NCI-H524 treated with DMSO at 0.1 percent for 48 hours (cell line): ENCODE measurements around the gene FGB.

Experiments
- DNase-seq: peaks from one replicate; lab custom pipeline; 2025; lab: John Stamatoyannopoulos, UW

The FGB gene

DNA sequence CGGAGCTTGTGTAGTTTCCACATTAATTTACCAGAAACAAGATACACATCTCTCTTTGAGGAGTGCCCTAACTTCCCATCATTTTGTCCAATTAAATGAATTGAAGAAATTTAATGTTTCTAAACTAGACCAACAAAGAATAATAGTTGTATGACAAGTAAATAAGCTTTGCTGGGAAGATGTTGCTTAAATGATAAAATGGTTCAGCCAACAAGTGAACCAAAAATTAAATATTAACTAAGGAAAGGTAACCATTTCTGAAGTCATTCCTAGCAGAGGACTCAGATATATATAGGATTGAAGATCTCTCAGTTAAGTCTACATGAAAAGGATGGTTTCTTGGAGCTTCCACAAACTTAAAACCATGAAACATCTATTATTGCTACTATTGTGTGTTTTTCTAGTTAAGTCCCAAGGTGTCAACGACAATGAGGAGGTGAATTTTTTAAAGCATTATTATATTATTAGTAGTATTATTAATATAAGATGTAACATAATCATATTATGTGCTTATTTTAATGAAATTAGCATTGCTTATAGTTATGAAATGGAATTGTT, at the start of gene FGB:
Gene FGB, plus strand, starts transcription at position 315 of the 558 bp plus-strand sequence. Its CDS starts 8 bp downstream, at position 323.
- no peak for DNase-seq

DNA sequence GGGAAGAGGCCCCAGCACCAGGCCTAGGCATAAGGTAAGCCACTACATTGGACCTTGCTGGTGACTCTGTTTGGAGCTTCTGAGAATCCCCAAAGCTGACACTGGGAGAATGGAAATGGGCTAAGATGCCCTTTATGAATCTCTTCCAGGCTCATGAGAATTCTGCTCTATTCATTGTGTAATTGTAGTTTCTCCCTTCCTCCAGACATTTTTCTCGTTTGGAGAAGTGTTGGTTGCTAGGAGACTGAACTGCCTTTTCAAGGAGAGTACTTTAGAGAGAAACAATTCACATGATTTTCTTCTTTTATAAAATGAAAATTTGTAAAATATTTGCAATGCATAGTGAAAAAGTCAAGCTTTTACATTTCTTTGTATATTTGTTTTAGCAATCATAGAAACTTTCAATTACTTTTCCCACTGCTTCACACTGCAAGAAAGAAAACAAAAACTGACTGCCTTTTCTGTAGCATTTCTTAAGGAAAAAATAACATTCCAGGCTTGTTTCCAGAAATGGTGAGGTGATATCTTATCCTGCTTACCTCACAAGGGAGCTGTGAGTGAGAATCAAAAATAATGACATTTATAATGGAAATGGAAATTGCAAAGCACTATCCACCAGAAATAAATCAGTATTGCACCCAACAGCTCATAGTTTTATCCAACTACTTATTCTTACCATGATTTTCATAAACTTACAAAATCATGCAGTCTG, 46.3 kb upstream of the FGB start:
- no peak for DNase-seq

DNA sequence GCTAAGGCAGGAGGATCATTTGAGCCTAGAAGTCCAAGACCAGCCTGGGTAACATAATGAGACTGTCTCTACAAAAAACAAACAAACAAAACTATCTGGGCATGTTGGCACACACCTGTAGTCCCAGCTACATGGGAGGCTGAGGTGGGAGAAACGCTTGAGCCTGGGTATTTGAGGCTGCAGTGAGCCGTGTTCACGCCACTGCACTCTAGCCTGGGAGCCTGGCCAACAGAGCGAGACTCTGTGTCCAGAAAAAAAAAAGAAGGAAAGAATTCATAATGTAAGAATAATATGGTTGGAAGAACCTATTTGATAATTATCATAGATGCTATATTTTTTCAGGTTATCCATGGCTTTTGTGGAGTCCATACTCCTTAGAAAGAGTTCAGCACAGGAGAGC, 45.2 kb upstream of the FGB start:
- DNase-seq = no peak

DNA sequence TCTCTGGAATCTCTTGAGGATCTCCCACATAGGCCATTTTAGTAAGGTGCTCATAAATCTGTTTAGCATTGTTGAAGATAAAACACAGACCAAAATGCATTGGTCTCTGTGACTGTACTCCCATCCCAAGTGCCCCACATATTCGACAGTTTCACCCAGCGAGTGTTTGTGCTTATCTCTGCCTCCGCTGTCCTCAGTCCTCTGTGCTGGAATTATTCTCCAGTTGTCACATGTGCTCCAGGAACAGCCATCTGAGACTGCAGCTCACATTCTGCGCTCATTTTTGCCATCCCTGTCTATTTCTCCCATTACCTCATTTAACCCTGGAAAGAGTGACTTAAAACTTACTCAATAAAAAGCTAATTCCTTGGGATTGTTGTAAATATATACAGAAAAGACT, 43.6 kb upstream of the FGB start:
- DNase-seq = no peak

DNA sequence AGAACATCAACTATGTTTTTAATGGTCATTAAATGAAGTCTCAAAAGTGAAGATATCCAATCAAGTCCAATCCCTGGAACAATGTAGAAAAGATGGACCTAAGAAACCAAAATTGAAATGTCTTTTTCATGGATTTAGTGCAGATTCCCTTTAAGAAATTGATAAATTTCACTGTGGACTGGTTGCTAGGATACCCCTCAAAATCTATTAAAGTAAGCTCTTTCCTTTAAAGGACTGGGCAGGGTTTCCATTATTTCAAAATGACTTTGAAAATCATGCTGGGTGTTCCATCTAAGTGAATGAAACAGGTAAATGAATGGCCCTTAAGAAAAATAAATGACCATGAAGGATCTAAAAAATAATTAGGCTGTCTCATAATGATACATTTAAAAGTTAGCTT, 41.2 kb upstream of the FGB start:
- DNase-seq = no peak

DNA sequence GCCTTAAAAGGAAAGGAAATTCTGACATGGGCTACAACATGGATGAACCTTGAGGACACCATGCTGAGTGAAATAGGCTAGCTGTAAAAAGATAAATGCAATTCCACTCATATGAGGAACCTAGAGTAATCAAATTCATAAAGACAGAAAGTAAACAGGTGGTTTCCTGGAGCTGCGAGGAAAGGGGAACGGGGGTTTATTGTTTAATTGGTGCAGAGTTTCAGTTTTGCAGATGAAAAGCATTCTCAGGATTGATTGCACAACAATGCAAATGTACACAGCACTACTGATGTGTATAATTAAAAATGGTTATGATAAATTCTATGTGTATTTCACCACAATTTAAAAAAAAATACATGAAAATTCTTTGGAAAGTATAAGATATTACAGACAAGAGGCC, 36.7 kb upstream of the FGB start:
- DNase-seq = no peak

DNA sequence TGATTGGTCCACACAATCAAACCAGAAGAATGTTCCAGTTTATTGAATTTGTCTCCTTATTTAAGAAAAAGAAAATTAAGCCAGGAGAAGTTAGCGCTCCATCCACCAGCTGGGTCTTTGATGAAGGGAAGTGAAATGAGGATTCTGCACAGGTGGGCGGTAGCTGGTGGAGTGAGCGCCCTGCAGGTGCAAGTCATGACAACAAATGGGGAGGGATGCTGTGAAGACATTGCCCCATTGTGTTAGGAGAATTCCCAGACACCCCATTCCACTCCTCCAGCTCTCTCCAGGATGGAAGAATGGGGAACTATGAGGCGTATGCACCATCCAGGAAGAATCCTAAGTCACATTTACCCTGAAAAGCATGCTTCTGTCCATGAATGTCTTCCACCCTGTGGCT, 35.5 kb upstream of the FGB start:
- DNase-seq = no peak

DNA sequence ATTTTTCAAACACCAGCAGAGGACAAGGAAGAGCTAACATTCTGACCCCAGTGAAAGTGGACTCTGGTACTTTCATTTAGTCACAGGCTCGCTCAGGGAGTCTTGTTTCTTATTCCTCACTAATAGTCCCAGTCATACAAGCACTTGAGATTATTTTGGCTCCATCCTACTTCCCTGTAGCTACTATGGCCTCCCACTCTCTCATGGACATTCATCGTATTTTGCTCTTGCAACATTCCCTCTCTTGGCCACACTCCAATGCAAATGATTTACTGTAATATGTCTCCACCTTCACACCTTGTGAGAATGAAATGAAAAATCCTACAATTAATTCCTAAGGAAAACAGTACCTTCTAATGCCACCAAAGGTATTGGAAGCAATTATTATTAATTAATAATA, 33.9 kb upstream of the FGB start:
- DNase-seq = no peak

DNA sequence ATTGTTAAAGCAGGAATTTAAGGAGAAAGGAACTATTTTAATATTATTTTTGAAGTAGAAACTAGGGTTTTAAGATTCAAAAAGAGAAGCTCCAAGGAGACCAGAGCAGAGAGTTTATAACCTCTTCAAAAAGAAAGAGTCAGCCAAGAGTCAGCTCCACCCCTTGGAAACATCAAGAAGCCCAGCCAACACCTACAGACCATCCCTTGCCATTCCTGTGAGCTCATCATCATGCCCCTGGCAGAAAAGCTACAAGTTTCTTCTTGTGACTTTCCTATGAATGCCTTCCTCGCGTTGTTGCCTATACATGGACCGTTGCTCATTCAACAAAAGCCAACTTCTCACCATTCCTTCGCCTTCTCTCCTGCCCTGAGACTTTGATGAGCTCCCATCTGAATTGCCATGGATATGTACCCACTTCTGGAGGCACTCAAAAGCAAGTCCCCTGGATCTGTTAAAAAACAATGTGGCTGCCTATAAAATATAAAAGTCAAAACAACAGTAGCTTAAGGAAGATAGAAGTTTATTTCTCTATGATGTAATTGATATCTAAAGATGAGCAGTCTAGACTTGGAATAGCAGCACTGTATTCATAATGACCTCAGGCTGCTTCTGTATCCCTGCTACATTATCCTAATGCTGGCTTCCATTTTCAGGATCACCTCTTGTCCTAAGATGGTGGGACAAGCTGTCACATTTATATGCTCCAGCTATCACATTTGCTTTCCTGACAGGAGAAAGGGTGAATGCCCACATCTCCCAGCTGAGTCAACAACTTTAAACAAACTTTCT, 32.9 kb upstream of the FGB start:
- no peak for DNase-seq

DNA sequence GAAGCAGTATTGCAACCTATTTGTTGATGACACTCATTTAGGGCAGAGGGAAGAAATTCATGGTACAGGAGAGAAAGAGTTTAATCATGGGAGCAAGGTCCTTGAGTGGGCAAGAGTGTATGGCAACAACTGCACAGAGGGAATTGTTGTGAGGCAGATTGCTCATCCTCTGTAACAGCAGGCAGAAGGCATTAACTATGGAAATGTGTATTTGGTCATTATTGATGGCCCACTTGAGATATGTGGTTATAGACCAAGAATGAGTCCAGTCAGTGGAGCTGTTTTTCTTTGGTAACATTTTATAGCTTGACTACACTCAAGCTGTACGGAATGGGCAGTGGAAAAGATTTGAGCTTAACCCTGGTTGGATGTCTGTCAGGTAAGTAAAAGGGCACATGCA, 28.5 kb upstream of the FGB start:
- DNase-seq = no peak

DNA sequence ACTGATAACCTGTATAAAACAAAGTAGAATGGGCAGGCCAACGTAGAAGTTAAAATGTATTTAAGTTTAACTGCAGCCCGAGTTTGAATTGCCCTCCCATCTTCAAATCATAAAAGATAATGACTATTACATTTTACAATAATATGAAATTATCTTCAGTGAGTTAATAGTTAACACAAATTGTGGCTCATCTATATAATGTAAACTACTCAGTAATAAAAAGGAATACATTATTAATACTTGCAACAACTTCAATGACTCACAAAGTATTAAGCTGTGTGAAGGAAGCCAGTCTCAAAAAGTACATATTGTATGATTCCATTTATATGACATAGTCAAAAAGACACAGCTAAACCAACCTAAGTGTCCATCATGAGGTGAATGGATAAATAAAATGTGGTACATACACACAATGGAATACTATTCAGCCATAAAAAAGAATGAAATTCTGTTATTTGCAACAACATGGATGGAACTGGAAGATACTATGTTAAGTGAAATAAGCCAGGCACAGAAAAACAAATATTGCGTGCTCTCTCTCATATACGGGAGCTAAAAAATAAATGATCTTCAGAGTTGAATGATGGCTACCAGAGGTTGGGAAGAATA, 20.4 kb upstream of the FGB start:
- DNase-seq = no peak

DNA sequence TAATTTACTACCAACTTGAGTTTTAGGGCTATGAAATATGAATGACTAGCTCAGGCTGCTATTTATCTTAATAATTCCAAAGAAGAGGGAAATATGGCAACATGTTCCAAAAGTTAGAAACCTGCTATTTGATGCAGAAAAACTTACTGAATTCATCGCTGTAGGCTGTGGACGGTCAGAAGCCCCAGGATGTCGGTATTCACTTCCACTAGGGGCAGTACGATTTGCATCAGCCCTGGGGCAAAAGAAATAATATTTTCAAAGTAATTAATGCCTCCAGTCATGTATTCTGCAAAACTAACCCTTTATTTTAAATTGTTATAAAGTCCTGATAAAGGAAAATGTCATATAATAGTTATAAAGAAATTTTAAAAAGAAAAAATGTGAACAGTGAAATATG, 17.1 kb upstream of the FGB start:
- DNase-seq = no peak

DNA sequence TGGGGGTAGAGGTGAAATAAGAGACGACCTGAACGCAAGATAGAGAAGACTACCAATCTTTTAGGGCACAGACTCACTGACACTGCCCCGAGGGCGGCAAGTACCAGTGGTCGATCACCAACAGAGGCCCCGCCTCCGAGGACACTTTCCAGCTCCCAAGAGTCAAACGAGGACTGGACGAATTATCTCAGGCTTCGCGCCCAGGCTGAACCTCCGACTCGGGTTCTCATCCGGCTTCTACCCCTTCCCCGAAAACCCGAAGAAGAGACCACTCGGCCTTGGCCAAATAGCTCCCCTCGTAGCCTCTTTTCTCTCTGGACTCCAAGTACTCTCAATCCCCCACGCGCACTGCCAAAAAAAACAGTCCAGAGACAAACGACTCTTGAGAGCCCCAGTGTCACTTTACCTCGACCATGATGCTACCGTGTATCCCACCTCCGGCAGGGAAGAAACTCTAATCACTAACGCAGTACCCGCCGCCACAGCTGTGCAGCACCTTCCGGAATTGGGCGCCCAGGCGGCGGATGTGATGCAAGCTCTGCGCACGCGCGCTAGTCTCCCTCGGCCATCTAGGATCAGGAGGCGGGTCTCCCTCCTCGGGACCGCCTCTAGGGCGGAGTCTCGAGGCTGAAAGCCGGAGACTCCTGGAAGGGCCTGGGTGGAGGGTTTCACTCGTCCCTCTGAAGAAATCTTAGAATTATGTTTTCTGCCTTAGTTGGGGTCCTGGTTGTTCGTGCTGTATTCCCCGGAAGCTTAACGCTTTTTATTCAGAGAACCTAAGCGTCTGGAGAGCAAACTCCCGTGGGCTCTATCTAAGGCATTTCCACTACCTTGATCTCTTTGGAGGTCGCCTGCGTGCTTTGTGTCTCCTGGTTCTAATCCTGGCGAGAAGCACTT, 12.7 kb upstream of the FGB start, which contains the start of gene PLRG1:
Gene PLRG1, minus strand, starts transcription at position 507 of the 897 bp plus-strand sequence. Its CDS starts 92 bp downstream, at position 415.
- DNase-seq = peak; percentile 37

DNA sequence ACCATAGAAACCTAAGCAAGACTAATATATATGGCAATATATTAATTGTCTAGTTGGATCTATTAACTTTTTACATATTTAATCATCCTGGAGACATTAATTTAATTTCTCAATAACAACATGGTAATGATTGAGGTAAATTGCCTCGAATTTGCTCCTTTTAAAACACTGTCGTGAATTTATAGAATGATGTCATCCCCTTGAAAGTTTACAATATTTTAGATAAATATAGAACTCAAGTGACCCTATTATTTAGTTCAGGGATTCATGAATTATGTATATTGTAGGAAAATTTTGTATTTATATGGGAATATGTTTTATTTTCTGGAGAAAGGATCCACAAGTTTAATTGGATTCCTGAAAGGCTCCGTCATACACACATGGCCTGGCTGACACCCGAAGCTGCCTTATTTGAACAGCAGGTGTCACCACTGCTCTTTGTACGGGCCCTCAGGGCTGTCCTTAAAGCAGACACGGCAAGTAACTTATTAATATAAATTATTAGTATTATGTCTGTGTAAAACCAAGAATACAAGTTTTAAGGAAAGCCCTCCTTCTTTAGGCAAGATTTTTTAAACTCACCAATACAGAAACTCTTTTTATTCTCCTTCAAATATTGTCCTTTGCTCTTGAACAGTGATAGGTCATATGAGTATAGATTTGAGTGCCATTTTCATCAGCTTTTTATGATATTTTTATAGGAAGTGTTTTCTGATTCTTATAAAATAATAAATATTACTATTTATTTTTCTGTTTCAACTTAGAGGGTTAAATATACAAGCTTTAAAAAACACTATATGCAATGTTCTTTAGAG, 10.7 kb upstream of the FGB start:
- no peak for DNase-seq

DNA sequence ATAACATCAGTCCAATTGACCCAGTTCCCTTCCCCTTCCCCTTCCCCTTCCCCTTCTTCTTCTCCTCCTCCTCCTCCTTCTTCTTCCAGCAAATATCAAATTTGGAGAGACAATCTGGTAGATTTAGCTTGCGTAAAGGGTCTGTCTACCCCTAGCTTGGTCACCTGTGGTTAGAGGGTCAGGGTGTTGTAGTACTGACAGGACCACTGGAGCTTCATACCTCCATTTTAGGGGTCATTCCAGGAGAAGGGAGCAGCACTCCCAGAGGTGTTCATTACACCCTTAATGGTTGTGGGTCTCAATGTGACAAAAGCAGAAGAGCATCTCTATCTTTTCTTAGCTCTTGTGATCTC, 3.7 kb upstream of the FGB start:
- no peak for DNase-seq

DNA sequence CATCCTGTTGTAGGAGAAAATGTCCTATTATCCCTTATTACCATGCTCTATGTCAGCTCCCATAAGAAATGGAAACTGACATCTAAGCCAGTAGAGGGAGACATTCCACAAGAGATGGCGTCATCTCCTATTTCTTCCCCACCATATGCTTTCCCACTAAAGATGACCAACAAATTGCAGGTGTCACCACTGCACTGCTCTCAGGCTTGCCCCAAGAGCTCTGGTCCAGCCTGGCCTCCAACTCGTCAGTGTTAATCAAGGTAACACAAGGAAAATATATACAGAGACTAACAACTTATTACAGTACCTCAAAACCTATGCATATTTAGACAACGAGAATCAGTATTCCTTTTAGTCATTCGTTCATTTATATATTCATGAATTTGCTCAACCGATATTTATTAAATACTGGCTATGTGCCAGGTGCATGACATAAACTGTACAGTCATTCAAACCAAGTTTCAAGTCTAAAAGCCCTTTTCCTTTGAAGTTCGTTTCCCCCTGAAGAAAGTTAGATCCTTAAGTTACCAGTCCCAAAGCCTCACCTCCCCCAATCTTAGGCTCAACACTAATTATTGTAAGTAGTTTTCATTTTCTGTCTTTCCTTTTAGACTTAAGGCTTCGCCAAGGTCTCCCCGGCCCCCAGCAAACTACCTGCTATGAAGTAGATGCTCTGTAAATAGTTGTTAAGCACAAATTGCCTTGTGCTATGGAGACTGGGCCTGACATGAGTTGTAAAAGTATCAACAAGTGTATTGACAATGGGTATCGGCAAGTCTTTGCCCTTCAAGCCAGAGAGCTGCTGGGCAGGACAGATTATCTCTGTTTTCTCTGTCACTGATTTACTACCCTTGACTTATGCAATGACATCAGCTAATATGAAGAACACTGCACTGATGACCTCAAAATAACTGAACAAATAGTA, 3.1 kb upstream of the FGB start:
- DNase-seq = no peak

DNA sequence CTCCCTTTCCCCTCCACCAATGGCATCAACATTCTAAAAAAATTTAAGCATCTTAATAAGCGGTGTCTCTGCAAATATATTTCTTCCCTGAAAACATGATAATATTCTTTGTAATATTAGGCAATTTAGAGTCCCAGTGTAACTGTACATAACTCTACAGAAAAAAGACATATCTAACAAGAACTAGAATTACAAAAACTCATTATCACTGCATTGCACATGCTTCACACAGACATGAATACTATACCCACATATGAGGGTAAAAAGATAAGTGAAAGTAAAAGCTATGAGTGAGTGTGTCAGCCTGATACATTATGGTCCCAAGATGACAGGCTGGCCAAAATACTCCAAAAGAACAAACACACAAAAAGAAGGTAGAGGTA, 2.4 kb upstream of the FGB start:
- DNase-seq = no peak

DNA sequence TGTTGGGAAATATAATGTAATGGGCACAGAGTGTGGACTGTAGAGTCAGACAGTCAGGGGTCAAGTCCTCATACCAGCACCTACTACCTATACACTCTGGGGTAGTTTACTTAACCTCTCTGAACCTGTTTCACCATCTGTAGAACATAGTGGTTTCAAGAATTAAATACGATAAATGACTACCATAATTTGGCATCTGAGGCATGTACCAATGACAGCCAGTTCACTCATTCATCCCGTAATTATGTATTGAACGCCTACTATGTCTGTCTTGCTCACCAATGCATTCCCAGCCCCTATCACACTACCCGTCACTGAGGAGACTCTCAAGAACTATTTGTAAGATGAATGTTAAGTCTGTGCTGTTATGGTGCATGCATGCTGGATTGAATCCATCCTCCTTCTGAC, 2.0 kb upstream of the FGB start:
- DNase-seq = no peak

DNA sequence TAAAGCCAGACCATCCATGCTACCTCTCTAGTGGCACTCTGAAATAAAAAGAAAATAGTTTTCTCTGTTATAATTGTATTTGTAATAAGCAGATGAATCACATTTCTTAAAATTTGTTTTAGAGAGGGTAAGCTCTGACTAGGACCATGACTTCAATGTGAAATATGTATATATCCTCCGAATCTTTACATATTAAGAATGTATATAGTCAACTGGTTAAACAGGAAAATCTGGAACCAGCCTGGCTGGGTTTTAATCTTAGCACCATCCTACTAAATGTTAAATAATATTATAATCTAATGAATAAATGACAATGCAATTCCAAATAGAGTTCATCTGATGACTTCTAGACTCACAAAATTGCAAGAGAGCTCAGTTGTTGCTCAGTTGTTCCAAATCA, 1.5 kb downstream of the FGB start:
- no peak for DNase-seq

DNA sequence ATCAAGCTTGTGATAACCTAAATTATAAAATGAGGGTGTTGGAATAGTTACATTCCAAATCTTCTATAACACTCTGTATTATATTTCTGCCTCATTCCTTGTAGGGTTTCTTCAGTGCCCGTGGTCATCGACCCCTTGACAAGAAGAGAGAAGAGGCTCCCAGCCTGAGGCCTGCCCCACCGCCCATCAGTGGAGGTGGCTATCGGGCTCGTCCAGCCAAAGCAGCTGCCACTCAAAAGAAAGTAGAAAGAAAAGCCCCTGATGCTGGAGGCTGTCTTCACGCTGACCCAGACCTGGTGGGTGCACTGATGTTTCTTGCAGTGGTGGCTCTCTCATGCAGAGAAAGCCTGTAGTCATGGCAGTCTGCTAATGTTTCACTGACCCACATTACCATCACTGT, 2.9 kb downstream of the FGB start:
- DNase-seq = no peak
